CD14-positive monocyte (primary cell): ENCODE results near the gene EXT2. TPM values are rescaled to one million over a fixed set of nuclear protein-coding genes. Genes with fewer than 3 reads are reported as not detected.

Experiments used
- DNase-seq, 3 donors: peaks; one replicate each; pipeline ENCODE4 v3.0.0-alpha.2; 2011 to 2022
- H2AFZ ChIP-seq: 2 replicates; pipeline ENCODE4 v1.6.0; 2012; ENCODE audit warnings: mild to moderate bottlenecking, low read depth, low read length, inconsistent platforms; ENCODE audit not compliant: insufficient read depth, poor library complexity, severe bottlenecking
- H3K27ac ChIP-seq, 2 donors: 1 replicate in 1 of 2; 2 replicates in 1 of 2; pipeline ENCODE4 v1.5.1; 2012 to 2013; ENCODE audit warnings: low read length in 2 of 2, control low read depth in 1 of 2, inconsistent platforms in 1 of 2, low read depth in 1 of 2, mild to moderate bottlenecking in 1 of 2
- H3K27me3 ChIP-seq, 2 donors: one replicate each; pipeline versions ENCODE4 v1.6.0 to v1.6.1; 2011 to 2013; ENCODE audit warnings: low read length in 2 of 2; ENCODE audit not compliant: control insufficient read depth in 2 of 2, insufficient read depth in 2 of 2
- H3K36me3 ChIP-seq, 2 donors: replicated peaks in 1 of 2; 1 replicate in 1 of 2; 2 replicates in 1 of 2; pipeline versions ENCODE4 v1.5.1 to v1.6.1; 2012 to 2013; ENCODE audit warnings: low read length in 2 of 2, control low read depth in 1 of 2, inconsistent platforms in 1 of 2, mild to moderate bottlenecking in 1 of 2; ENCODE audit not compliant: insufficient read depth in 2 of 2, control insufficient read depth in 1 of 2
- H3K4me1 ChIP-seq, 2 donors: 1 replicate in 1 of 2; 2 replicates in 1 of 2; pipeline versions ENCODE4 v1.5.1 to v1.6.1; 2012 to 2013; ENCODE audit warnings: low read length in 2 of 2, control low read depth in 1 of 2, inconsistent platforms in 1 of 2, mild to moderate bottlenecking in 1 of 2, moderate library complexity in 1 of 2; ENCODE audit not compliant: insufficient read depth in 2 of 2, control insufficient read depth in 1 of 2
- H3K4me2 ChIP-seq: replicated peaks from 2 replicates; pipeline ENCODE3; 2012; ENCODE audit warnings: low read length, moderate library complexity, mild to moderate bottlenecking; ENCODE audit not compliant: poor library complexity, severe bottlenecking; ENCODE audit errors: extremely low read depth
- H3K4me3 ChIP-seq, 3 experiments: fragments of 200-600 bp in 1 of 3; sonication (generic) in 1 of 3; replicated peaks in 1 of 3; 1 replicate in 2 of 3; 2 replicates in 1 of 3; pipeline ENCODE4 v1.5.1; 2011 to 2013; ENCODE audit warnings: low read length in 3 of 3, mild to moderate bottlenecking in 3 of 3, control low read depth in 2 of 3, low read depth in 2 of 3, inconsistent platforms in 1 of 3, moderate library complexity in 1 of 3
- H3K79me2 ChIP-seq: 2 replicates; pipeline ENCODE4 v1.6.0; 2012; ENCODE audit warnings: mild to moderate bottlenecking, control low read depth, inconsistent platforms, low read length, moderate library complexity; ENCODE audit not compliant: insufficient read depth
- H3K9ac ChIP-seq: 2 replicates; pipeline ENCODE4 v1.6.0; 2017; ENCODE audit warnings: low read length, mild to moderate bottlenecking; ENCODE audit not compliant: insufficient read depth, poor library complexity, severe bottlenecking
- H3K9me3 ChIP-seq, 2 donors: replicated peaks in 1 of 2; 1 replicate in 1 of 2; 2 replicates in 1 of 2; pipeline versions ENCODE4 v1.5.1 to v1.6.1; 2012 to 2013; ENCODE audit warnings: low read length in 2 of 2, control low read depth in 1 of 2; ENCODE audit not compliant: control insufficient read depth in 1 of 2, insufficient read depth in 1 of 2
- H4K20me1 ChIP-seq: 2 replicates; pipeline ENCODE4 v1.6.0; 2012; ENCODE audit warnings: mild to moderate bottlenecking, low read length, control low read depth, moderate library complexity; ENCODE audit not compliant: insufficient read depth
- H3K27ac Mint-ChIP-seq, 7 donors: one replicate each; pipeline ENCODE4 v1.8.0; 2020; ENCODE audit warnings: mild to moderate bottlenecking in 7 of 7, mixed read lengths in 7 of 7, moderate library complexity in 6 of 7, inconsistent platforms in 2 of 7
- H3K27me3 Mint-ChIP-seq, 3 donors: one replicate each; pipeline ENCODE4 v1.8.0; 2021 to 2022; ENCODE audit warnings: low read depth in 3 of 3, mild to moderate bottlenecking in 3 of 3, mixed read lengths in 3 of 3, moderate library complexity in 3 of 3, inconsistent platforms in 1 of 3
- H3K36me3 Mint-ChIP-seq, 2 donors: one replicate each; pipeline ENCODE4 v1.8.0; 2020; ENCODE audit warnings: mixed read lengths in 2 of 2, inconsistent platforms in 1 of 2, mild to moderate bottlenecking in 1 of 2
- H3K4me1 Mint-ChIP-seq: one replicate; pipeline ENCODE4 v1.8.0; 2020; ENCODE audit warnings: mild to moderate bottlenecking, mixed read lengths
- H3K4me3 Mint-ChIP-seq, 2 donors: one replicate each; pipeline ENCODE4 v1.8.0; 2020; ENCODE audit warnings: mild to moderate bottlenecking in 2 of 2, mixed read lengths in 2 of 2, moderate library complexity in 1 of 2
- H3K9me3 Mint-ChIP-seq, 7 donors: one replicate each; pipeline ENCODE4 v1.8.0; 2020 to 2022; ENCODE audit warnings: mixed read lengths in 7 of 7, mild to moderate bottlenecking in 6 of 7, moderate library complexity in 6 of 7, inconsistent platforms in 2 of 7
- WGBS: methylation state at CpG from one replicate; pipeline ENCODE4 v1.1.5; 2013; ENCODE audit warnings: missing lambda C conversion rate; ENCODE audit not compliant: insufficient coverage; 5-methylcytosine and 5-hydroxymethylcytosine counted together
- intact Hi-C, 2 donors: fragments of 100-400 bp; cut with micrococcal nuclease; formaldehyde crosslinking; loops; one replicate each; pipeline versions ENCODE4 v1.15.0 to v1.15.1; 2023
- polyA plus RNA-seq, 3 donors: library from polyadenylated mRNA; depleted of rRNA in 1 of 3; unstranded in 2 of 3; stranded (reverse) in 1 of 3; fragments of 300-500 nt in 2 of 3; fragments of >200 nt in 1 of 3; fragmentation: Illumina TruSeq in 2 of 3; gene quantifications; 1 replicate in 2 of 3; 2 replicates in 1 of 3; pipeline ENCODE4 v1.2.3, GENCODE V29; 2012 to 2021
- TF ChIP-seq, protein P1 (sequence below): fragments of 200-600 bp; IDR thresholded peaks from one replicate; pipeline ENCODE4 v1.8.0; 2022; ENCODE audit warnings: antibody characterized with exemption, mild to moderate bottlenecking

The EXT2 gene
- polyA plus RNA-seq, 3 donors: 17.2 to 41.1 (median 34.2) TPM

DNA sequence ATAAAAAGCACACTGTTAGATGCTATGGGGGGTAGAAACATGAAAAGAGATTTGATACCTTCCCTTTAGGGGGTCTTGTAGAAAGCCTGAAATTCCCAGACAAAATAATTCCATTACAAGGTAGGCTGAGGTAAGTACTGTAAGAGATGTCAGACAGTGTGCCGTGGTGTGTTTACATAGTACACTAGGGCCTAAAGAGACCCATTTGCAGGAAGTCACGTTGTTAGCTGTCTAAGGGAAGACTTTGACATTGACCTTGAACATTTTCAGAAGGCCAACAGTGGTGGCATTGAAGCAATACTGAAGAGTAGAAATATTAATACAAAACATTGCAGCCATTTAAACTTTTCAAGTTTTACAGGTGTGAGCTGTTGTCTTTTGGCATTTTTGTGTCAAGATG is 30.8 kb downstream of the EXT2 start:
- Mint-ChIP-seq H3K36me3 (peaks cover 75 to 78% of the 10 kb centered on the region in 2 donors), H3K27ac (no peak overlapping the region), H3K4me1 (peaks cover 9% of the 10 kb centered on the region), H3K27me3 (peaks cover 0 to 2% (median 0%) of the 10 kb centered on the region in 3 donors), H3K9me3 (no peaks in the 10 kb centered on the region), H3K4me3 (no peak overlapping the region)
- no peaks in the 10 kb centered on the region for H3K79me2 ChIP-seq
- no peak overlapping the region for H3K27ac ChIP-seq
- WGBS: no CpG with 5 or more reads among the region's 2 CpGs
- no peak overlapping the region for H3K4me3 ChIP-seq
- no peaks in the 10 kb centered on the region for H4K20me1 ChIP-seq
- H3K9ac ChIP-seq: no peak overlapping the region
- DNase-seq: no peak
- TF ChIP-seq, protein P1, sequence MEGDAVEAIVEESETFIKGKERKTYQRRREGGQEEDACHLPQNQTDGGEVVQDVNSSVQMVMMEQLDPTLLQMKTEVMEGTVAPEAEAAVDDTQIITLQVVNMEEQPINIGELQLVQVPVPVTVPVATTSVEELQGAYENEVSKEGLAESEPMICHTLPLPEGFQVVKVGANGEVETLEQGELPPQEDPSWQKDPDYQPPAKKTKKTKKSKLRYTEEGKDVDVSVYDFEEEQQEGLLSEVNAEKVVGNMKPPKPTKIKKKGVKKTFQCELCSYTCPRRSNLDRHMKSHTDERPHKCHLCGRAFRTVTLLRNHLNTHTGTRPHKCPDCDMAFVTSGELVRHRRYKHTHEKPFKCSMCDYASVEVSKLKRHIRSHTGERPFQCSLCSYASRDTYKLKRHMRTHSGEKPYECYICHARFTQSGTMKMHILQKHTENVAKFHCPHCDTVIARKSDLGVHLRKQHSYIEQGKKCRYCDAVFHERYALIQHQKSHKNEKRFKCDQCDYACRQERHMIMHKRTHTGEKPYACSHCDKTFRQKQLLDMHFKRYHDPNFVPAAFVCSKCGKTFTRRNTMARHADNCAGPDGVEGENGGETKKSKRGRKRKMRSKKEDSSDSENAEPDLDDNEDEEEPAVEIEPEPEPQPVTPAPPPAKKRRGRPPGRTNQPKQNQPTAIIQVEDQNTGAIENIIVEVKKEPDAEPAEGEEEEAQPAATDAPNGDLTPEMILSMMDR: no peak
- H3K36me3 ChIP-seq: peaks cover 54 to 76% of the 10 kb centered on the region in 2 donors
- no peak overlapping the region for H3K4me2 ChIP-seq
- H3K27me3 ChIP-seq: no peaks in the 10 kb centered on the region
- H3K9me3 ChIP-seq: no peaks in the 10 kb centered on the region
- H2AFZ ChIP-seq: no peak overlapping the region
- intact Hi-C loops: no loop called here
- H3K4me1 ChIP-seq: no peaks in the 10 kb centered on the region

DNA sequence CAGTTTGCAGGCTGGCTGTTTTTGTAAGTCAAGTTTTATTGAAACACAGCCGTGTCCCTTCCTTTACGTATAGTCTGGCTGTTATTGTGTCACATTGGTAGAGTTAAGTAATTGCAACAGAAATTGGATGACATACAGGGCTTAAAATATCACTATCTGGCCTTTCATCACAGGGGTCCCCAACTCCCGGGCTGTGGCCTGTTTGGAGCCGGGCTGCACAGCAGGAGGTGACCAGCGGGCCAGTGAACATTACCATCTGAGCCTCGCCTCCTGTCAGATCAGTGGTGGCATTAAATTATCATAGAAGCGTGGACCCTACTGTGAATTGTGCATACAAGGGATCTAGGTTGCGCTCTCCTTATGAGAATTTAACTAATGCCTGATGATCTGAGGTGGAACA is 31.7 kb downstream of the EXT2 start:
- Mint-ChIP-seq H3K36me3 (peaks cover 73 to 77% of the 10 kb centered on the region in 2 donors), H3K4me1 (peaks cover 4% of the 10 kb centered on the region), H3K9me3 (no peaks in the 10 kb centered on the region), H3K4me3 (no peak overlapping the region), H3K27ac (no peak overlapping the region), H3K27me3 (peaks cover 0 to 2% (median 0%) of the 10 kb centered on the region in 3 donors)
- Histone ChIP-seq H3K36me3 (peaks cover 54 to 84% of the 10 kb centered on the region in 2 donors), H3K4me2 (no peak overlapping the region), H3K4me1 (no peaks in the 10 kb centered on the region), H2AFZ (no peak overlapping the region), H3K9ac (no peak overlapping the region), H3K79me2 (no peaks in the 10 kb centered on the region), H3K9me3 (no peaks in the 10 kb centered on the region), H3K27ac (no peak overlapping the region), H4K20me1 (no peaks in the 10 kb centered on the region), H3K4me3 (no peak overlapping the region), H3K27me3 (no peaks in the 10 kb centered on the region)
- TF ChIP-seq, protein P1: no peak
- intact Hi-C loops: no loop called here
- no peak for DNase-seq
- WGBS: 94% methylated on average over 4 of the region's 8 CpGs
